Skeletal muscle satellite cell (primary cell): ENCODE data around the gene KDM2B.
A peak's percentile ranks its signal among the peaks of the same experiment; 100 is the strongest.

Source experiments
- H3K27me3 ChIP-seq: 2 replicates; pipeline ENCODE4 v1.7.0; 2013; ENCODE audit warnings: low read length; ENCODE audit not compliant: control insufficient read depth, insufficient read depth
- H3K36me3 ChIP-seq: 2 replicates; pipeline ENCODE4 v1.7.0; 2013; ENCODE audit warnings: mild to moderate bottlenecking, control low read depth, low read length; ENCODE audit not compliant: insufficient read depth
- H3K4me1 ChIP-seq: 2 replicates; pipeline ENCODE4 v1.7.0; 2013; ENCODE audit warnings: low read length; ENCODE audit not compliant: control insufficient read depth, insufficient read depth
- H3K4me2 ChIP-seq: 2 replicates; pipeline ENCODE4 v1.7.0; 2013; ENCODE audit warnings: mild to moderate bottlenecking, low read length
- H3K4me3 ChIP-seq: 2 replicates; pipeline ENCODE4 v1.7.0; 2013; ENCODE audit warnings: low read length
- H3K9ac ChIP-seq: 2 replicates; pipeline ENCODE4 v1.7.0; 2013; ENCODE audit warnings: mild to moderate bottlenecking, low read depth, low read length, moderate library complexity
- H3K9me3 ChIP-seq: replicated peaks from 2 replicates; pipeline ENCODE4 v1.7.0; 2013; ENCODE audit warnings: mild to moderate bottlenecking, control low read depth, low read length

Gene KDM2B

DNA sequence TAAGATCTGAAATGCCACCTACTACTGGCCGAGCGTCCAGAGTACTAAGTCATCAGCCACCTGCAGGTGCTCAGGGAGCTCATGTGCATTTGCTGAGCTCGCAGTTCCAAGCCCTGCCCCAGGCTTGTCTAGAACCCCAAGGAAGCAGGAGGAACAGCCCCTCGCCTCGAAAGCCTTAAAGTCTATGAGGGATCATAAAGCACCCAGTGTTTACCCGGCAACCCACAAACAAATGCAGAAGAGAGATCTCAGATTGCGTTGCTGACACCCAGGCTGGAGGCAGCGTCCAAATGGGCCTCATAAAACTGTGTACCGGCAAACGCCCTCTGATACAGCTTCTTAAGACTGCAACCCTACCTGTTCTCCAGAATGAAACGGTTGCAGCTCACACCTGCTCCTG, 6.8 kb downstream of the KDM2B start:
- Histone ChIP-seq H3K4me2 (no peak overlapping the region), H3K9ac (no peak overlapping the region), H3K27me3 (no peaks in the 10 kb centered on the region), H3K36me3 (peaks cover 9% of the 10 kb centered on the region), H3K4me3 (no peak overlapping the region), H3K9me3 (no peaks in the 10 kb centered on the region), H3K4me1 (peaks cover 25% of the 10 kb centered on the region)

DNA sequence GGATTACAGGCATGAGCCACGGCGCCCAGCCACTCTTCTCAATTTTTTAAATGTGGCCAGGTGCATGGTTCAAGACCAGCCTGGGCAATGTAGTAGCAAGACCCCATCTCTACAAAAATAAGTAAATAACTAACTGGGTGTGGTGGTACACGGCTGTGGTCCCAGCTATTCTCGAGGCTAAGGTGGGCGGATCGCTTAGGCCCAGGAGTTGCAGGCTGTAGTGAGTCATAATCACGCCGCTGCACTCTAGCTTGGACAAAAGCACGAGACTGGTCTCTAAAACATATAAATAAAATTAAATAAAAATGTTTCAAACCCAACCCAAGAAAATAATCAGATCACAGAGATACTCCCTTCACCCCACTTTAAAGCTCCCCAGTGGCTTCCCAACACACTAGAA, 8.9 kb downstream of the KDM2B start:
- no peaks in the 10 kb centered on the region for H3K9me3 ChIP-seq
- no peaks in the 10 kb centered on the region for H3K27me3 ChIP-seq
- no peak overlapping the region for H3K9ac ChIP-seq
- peaks cover 9% of the 10 kb centered on the region for H3K36me3 ChIP-seq
- peaks cover 8% of the 10 kb centered on the region for H3K4me1 ChIP-seq
- H3K4me2 ChIP-seq: no peak overlapping the region
- H3K4me3 ChIP-seq: no peak overlapping the region

DNA sequence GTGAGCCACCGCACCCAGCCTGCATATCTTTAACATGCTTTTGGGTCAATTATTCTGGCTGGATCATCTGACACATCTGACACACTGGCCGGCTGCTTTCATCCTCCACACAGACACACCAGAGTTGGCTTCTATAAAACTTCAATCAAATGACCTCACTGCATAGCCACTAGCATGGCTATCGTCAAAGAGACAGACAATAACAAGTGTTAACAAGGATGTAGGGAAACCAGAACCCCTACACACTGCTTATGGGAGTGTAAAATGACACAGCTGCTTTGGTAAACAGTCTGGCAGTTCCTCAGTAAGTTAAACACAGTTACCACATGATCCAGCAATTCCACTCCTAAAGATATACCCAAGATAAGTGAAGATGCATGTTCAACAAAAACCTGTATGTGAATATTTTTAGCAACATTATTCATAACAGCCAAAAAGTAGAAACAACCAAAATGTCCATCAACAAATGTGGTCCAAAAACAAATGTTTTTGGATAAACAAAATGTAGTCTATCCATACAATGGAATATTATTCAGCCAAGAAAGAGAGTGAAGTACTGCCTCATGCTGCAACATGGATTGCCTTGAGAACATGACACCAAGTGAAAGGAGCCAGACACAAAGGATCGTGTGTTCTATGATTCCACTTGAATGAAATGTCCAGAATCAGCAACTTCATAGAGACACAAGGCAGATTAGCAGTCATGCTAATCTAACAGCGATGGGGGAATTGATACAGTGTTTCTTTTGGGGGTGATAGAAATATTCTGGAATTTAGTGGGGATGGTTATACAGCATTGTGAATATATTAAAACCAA, 10.1 kb downstream of the KDM2B start:
- Histone ChIP-seq H3K27me3 (no peaks in the 10 kb centered on the region), H3K36me3 (peaks cover 9% of the 10 kb centered on the region), H3K9me3 (no peaks in the 10 kb centered on the region), H3K4me3 (no peak overlapping the region), H3K4me2 (no peak overlapping the region), H3K9ac (no peak overlapping the region), H3K4me1 (no peaks in the 10 kb centered on the region)

DNA sequence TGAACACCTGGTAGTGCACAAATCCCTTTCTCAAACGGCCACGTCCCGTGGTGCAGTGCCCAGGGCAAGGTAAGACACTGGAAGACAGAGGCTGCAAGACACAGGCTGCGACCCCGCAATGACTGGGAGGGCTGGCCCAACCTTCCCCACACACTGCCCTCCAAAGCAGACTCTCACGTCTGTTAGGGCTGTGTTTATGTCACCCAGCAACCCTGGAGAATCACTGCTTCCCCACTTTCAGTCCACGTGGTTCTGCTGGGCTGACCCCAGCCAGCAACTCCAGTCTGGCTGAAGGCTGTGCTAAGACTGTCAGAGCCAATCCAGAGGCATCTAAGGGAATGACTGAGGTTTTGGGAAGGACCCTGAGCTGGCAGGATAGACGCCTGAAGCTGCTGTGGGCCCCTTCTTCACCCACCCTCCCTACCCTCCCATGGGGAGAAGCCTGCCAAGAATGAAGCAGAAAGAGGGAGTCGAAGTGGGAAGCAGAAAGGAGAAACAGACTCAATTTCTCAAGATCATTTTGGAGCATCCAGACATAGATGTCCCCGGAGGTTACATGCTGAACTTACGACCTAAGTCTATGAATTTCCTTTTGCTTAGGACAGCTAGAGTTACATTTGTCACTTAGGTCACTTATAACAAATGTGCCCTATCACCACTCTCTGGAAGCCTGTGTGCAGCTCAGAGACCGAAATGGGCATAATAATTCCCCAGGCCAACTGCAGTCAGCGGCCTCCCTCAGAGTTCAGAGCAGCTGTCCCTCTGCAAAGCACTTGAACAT, 11.7 kb downstream of the KDM2B start:
- no peaks in the 10 kb centered on the region for H3K27me3 ChIP-seq
- H3K4me1 ChIP-seq: no peaks in the 10 kb centered on the region
- no peak overlapping the region for H3K4me3 ChIP-seq
- H3K4me2 ChIP-seq: peak overlapping the region; percentile 1
- H3K36me3 ChIP-seq: peaks cover 3% of the 10 kb centered on the region
- H3K9me3 ChIP-seq: no peaks in the 10 kb centered on the region
- no peak overlapping the region for H3K9ac ChIP-seq

DNA sequence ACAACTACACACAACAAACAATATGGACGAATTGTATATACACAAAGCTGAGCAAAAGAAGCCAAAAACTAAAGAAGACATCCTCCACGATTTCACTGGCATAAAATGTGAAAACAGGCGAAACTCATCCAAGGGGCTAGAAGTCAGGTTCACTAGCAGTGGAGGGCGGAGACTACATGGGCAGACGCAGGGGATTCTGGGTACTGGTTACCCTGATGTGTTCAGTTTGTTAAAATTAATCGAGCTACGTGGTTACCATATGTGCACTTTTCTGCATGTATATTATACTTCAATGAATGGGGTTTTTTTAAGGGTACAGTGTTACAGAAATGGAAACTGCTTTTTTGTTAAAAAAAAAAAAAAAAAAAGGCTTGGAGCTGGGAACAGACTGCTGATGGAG, 12.3 kb downstream of the KDM2B start:
- Histone ChIP-seq H3K4me2 (peak overlapping the region; percentile 1), H3K4me3 (no peak overlapping the region), H3K9ac (no peak overlapping the region), H3K9me3 (no peaks in the 10 kb centered on the region), H3K27me3 (no peaks in the 10 kb centered on the region), H3K4me1 (no peaks in the 10 kb centered on the region), H3K36me3 (no peaks in the 10 kb centered on the region)

DNA sequence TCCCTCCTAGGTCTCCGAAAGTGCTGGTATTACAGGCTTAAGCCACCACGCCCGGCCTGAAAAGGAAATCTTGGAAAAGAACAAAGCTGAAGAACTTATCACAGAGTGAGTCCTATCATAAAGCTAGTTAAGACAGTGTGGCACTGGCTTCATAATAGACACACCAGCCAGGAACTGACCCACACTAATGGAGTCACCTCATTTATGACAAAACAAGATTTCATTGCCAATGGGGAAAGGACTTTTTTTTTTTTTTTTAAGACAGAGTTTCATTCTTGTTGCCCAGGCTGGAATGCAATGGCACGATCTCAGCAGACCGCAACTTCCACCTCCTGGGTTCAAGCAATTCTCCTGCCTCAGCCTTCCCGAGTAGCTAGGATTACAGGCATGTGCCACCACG, 15.7 kb downstream of the KDM2B start:
- no peaks in the 10 kb centered on the region for H3K27me3 ChIP-seq
- H3K36me3 ChIP-seq: no peaks in the 10 kb centered on the region
- no peaks in the 10 kb centered on the region for H3K9me3 ChIP-seq
- H3K4me1 ChIP-seq: no peaks in the 10 kb centered on the region
- H3K4me2 ChIP-seq: no peak overlapping the region
- H3K4me3 ChIP-seq: no peak overlapping the region
- H3K9ac ChIP-seq: no peak overlapping the region

DNA sequence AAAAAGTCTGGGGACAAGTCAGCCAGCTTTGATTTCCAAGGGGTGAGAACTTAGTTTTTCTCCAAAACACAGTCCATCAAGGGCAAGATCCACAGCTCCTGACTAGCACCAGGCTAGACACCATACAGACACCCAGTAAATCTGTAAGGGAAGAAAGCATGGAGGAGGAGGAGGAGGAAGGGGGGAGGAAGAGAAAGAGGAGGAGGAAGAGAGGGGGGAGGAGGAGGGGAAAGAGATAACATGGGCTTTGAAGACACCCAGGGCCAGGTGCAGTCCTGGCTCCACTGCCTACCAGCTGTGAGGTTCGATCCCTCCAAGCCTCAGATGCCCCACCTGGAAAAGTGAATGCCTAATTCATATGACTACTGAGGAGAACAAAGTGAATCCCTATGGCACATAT, 18.3 kb downstream of the KDM2B start:
- Histone ChIP-seq H3K9me3 (no peaks in the 10 kb centered on the region), H3K27me3 (no peaks in the 10 kb centered on the region), H3K36me3 (no peaks in the 10 kb centered on the region), H3K4me2 (no peak overlapping the region), H3K4me3 (no peak overlapping the region), H3K4me1 (no peaks in the 10 kb centered on the region), H3K9ac (no peak overlapping the region)

DNA sequence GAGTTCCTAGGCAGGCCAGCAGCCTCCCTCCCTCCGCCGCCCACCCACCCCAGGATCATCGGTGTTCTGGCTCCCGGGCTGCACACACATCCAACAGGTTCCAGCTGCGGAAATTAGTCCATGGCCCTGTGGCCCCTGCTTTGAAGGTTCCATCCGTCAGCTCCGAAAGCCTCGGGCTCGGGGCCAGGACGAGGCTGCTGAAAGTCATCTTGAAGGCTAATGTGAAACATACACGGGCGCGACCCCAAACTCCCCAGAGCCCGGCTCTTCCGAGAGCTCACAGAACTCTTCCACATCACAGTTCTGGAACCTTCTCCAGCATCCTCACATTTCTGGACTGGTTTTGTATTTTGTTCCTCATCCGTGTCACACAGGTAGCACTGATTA, 19.8 kb downstream of the KDM2B start:
- H3K36me3 ChIP-seq: no peaks in the 10 kb centered on the region
- H3K9ac ChIP-seq: no peak overlapping the region
- H3K4me1 ChIP-seq: no peaks in the 10 kb centered on the region
- H3K9me3 ChIP-seq: no peaks in the 10 kb centered on the region
- no peaks in the 10 kb centered on the region for H3K27me3 ChIP-seq
- H3K4me2 ChIP-seq: no peak overlapping the region
- H3K4me3 ChIP-seq: no peak overlapping the region

DNA sequence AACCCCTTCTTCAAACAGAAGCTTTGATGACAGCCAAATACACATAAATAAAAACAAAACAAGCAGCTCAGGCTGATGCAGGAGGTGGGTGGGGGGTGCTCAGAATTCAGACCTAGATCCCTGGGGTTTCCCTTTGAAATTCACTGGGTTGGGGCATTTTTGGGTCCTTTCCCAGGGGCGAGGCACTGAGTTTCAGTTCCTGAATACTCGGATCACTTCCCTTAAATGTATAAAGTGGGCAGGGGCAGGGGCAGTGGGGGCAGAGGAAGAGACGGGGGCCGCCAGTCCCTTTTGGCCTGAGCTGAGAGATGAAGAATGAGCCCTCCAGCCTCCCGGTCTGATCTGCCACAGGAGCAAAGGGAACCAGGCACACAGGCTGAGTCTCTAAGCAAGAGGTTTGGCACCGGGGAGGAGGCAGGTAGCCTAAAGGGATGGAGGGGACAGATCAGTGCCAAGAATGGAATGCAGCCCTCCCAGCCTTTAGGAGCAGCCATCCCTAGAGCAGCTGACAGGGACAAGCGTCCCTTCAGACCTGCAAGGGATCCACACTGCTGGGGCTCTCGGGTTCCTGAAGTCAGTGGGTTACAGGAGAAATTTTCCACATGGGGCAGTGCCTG, 20.3 kb downstream of the KDM2B start:
- Histone ChIP-seq H3K9me3 (no peaks in the 10 kb centered on the region), H3K27me3 (no peaks in the 10 kb centered on the region), H3K4me2 (no peak overlapping the region), H3K9ac (no peak overlapping the region), H3K4me3 (no peak overlapping the region), H3K36me3 (no peaks in the 10 kb centered on the region), H3K4me1 (no peaks in the 10 kb centered on the region)

DNA sequence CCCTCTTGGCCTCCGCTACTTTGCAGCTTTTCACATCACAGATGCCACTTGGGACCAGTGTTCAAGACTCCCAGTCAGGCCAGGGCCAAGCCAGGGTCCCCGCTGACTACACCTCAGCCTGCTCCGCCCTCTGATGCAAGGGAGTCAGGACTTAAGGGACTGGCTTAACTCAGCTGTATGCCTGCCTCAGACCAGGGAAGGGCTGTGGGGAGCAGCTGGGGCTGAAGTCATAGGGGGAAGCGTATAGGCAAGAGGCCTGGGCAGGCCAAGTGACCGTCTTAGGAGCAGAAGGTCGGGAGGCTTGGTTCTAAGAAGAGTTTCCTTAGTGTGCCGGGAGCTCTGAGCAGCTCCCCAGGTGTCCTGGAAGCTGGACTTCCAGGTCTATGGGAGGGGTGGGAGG, 21.9 kb downstream of the KDM2B start:
- no peak overlapping the region for H3K9ac ChIP-seq
- H3K36me3 ChIP-seq: no peaks in the 10 kb centered on the region
- H3K4me1 ChIP-seq: no peaks in the 10 kb centered on the region
- H3K27me3 ChIP-seq: no peaks in the 10 kb centered on the region
- H3K4me3 ChIP-seq: no peak overlapping the region
- no peak overlapping the region for H3K4me2 ChIP-seq
- H3K9me3 ChIP-seq: no peaks in the 10 kb centered on the region

DNA sequence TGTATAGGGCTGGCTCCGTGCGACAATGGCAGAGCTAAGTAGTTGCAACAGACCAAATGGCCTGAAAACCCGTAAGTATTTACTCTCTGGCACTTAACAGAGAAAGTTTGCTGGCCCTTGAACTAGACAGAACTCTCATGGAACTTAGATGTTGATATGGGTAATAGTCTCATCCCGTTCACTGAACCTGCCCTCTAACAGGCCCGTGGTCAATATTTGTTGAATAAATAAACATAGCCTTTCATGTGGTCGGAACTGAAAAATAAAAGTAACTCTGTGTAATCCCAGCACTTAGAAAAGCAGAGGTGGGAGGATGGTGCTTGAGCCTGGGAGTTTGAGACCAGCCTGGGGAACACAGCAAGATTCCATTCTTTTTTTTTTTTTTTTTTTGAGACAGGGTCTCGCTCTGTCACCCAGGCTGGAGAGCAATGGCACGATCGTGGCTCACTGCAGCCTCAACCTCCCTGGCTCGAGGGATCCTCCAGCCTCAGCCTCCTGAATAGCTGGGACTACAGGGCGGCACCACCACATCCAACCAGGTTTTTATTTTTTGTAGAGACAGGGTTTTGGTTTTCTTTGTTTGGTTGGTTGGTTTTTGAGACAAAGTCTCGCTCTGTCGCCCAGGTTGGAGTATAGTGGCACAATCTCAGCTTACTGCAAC, 29.7 kb downstream of the KDM2B start:
- Histone ChIP-seq H3K27me3 (no peaks in the 10 kb centered on the region), H3K4me3 (no peak overlapping the region), H3K9ac (no peak overlapping the region), H3K4me2 (no peak overlapping the region), H3K4me1 (no peaks in the 10 kb centered on the region), H3K36me3 (peaks cover 8% of the 10 kb centered on the region), H3K9me3 (no peaks in the 10 kb centered on the region)
